Spleen (tissue), 7 donors: Measurements from ENCODE around the gene C19orf12.

Experiments used
- CTCF ChIP-seq, 11 experiments: fragments of 200-600 bp in 7 of 11; fragments of 450-650 bp in 4 of 11; sonication (generic) in 4 of 11; IDR thresholded peaks in 8 of 11; conservative IDR thresholded peaks in 3 of 11; 1 replicate in 7 of 11; 2 replicates in 4 of 11; pipeline versions ENCODE4 v1.4.0 to v1.8.0; 2016 to 2021; ENCODE audit warnings: antibody characterized with exemption in 11 of 11, inconsistent platforms in 4 of 11, mild to moderate bottlenecking in 1 of 11
- POLR2AphosphoS5 ChIP-seq, 3 donors: sonication (generic); formaldehyde crosslinking; IDR thresholded peaks; one replicate each; pipeline ENCODE4 v1.5.1; 2017; ENCODE audit warnings: antibody characterized with exemption in 3 of 3
- donor health status: DM: no; HTN: no; CAD: no; lungs with moderate emphysema.
- donor health status: DM: no; HTN: no; CAD: no.
- donor health status: DM: no; HTN: no; CAD: no.

GRCh38 chr19:29741226-29741625 lies 26.2 kb upstream of the C19orf12 start:
- TF ChIP-seq CTCF (IDR thresholded peaks at IDR 0.05 in 8 of 11, conservative IDR thresholded peaks at IDR 0.05 in 3 of 11) (no peak), POLR2AphosphoS5 (IDR thresholded peaks at IDR 0.05) (no peak)
